SH-SY5Y (cell line): ENCODE measurements around the gene FKBP1A.

Experiments
- GATA2 ChIP-seq: IDR thresholded peaks from 2 replicates; pipeline ENCODE4 v1.6.1; 2011; ENCODE audit warnings: mild to moderate bottlenecking, low read depth, low read length
- GATA3 ChIP-seq: IDR thresholded peaks from 2 replicates; pipeline ENCODE4 v1.6.1; 2011; ENCODE audit warnings: low read depth, mild to moderate bottlenecking, low read length, moderate library complexity

Gene FKBP1A

DNA sequence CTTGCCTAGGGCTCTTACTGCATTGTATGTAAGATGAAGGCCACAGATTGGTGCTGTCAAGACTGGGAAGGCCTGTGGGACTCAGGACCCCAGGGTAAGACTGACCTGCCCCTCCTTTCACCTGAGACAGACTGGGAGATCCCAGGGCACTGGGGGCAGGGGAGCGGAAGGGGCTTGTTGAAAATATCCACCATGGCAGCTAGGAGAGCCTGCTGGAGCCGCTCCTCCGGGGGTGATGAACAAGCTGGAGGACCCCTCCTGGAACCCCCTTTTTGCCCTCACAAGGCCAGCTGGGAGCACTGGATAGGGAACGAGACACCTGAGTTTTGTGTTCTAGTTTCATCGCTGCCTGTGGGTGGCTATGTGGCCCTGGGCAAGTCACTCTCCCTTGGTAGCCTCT is 54.8 kb downstream of the FKBP1A start:
- TF ChIP-seq GATA3 (no peak), GATA2 (no peak)

DNA sequence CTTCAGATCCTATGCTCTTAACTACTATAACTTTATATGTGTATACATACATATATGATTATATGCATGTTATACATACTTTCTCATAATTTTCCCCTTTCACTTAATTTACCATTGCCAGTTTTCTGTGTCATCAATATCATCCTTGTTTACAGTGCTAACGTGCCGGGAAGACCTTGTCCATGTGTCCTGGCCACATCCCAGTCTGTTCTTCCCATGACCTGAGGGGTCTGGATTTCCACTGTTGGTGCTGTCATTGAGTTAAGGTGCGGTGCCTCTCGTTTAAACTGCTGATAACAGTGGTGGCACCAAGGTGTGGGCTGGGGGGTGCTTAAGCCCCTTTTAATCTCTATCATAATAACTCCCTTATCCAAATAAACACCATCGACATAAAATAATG is 55.4 kb downstream of the FKBP1A start:
- no peak for TF ChIP-seq GATA2
- TF ChIP-seq GATA3, result no peak

DNA sequence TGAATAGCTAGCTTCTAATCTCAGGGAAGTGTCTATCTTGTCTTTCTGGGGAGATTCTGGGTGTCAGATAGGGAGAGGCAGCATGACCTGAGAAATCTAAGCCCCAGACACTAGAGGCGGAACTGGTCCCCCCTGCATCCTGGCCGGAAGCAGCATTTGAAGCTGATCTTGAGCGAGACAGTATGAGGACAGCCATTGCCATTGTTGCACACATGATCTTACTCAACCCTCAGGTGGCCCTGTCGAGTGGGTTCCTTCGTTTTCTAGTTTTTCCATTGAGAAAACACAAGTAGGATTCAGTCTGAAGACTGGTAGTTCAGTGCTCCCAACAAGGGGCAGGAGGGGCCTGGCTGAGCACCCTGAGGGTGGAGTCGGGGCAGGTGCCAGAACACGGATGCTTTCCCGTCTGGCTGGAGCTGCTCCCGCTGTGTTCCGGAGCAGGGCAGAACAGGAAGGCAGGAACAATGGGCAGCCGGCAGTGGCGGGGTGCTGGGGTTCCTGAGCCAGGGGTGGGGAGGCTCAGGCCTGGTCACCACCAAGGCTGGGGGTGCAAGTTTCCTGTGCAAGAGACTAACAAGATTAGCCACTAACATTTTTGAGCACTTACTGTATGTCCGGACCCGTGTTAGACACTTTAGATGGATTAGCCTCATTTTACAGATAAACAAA is 56.0 kb downstream of the FKBP1A start:
- TF ChIP-seq GATA2, result no peak
- TF ChIP-seq GATA3, result no peak

DNA sequence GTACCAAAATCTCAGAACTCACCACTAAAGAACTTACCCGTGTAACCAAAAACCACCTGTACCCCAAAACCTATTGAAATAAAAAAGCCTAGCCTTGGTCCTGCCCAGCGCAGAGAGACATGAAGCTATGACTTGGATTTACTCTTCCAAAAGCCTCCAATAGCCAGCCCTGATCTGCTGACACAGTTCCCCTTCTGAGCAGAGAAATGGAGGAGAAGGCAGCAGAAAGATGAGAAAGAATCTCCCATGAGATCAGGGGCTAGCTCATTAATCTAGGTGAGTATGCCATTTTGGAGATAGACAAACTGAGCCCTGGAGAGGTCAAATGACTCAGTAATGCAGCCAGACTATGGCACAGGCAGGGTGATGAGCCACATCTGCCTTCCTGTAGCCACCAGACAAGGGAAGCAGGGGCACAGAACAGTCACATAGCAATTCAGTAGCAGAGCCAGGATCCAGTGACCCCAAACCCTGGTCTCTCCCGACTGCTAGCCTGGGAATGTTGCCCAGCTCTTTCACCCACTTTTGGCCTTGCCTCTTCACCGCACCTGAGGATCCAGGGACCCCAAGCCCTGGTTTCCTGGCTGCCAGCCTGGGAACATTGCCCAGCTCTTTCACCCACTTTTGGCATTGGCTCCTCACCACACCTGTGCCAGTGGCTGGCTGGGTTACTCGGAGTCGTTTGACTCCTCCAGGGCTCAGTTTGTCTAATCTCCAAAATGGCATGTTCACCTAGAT is 56.7 kb downstream of the FKBP1A start:
- TF ChIP-seq GATA2 (no peak), GATA3 (no peak)

DNA sequence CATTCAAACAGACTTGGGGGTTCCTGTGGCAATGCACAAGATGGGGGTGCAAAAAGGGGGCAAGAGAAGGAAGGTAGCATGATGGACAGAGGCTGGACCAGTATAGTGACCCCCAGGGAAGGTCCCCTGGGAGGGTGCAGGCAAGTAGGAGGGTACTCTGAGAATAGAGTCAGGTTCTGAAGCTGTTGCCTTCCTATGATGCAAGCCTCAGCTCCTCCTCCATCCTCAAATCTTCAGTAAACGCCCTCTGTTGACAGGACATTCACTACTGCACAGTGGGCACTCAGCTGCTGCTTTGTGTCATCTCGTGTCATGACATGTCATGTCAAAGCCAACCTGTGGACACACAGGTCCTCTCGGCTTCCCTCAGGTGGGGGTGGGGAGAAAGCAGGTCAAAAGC is 58.1 kb downstream of the FKBP1A start:
- TF ChIP-seq GATA2, result no peak
- no peak for TF ChIP-seq GATA3

- no peak for TF ChIP-seq GATA3
- TF ChIP-seq GATA2, result no peak
Observed at GRCh38 chr20:1334370-1334731, 58.5 kb downstream of the FKBP1A start.

DNA sequence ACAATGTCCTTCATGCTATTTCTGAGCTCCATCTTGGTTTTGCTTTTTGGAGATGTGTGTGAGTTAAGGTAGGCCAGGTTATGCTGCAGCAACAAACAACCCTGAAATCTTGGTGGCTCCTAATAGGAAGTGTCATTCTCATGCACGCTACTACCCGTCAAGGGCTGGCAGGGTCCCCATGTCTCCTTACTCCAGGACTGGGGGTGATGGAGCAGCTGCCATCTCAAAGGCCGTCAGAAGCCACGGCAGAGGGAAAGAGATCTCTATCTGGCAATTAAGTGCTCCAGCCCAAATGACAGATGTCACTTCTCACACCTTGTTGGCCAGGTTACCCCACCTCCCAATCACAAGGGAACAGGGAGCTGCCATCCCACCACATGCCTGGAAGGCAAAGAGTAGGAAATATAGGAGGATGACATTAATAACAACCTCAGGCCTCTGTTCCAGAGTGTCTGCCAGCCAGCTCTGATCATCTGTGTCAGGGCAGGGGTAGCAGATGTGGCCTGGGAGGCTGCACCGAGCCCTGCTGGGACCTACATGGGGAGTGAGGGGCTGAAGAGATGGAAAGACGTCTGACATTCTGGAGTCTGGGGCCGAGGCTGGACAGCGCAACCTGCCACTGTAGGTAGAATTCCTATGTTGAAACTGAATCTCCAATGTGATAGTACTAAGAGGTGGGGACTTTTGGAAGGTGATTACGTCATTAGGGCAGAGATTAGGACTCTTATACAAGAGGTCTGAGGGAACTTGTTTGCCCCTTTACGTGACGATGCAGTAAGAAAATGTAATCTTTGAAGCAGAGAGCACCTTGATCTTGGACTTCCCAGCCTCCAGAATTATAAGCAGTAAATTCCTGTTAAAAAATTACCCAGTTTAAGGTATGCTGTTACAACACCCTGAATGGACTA is 59.1 kb downstream of the FKBP1A start:
- TF ChIP-seq GATA3 (no peak), GATA2 (no peak)

- TF ChIP-seq GATA2 (no peak), GATA3 (no peak)
Observed at GRCh38 chr20:1332749-1333300, 60.0 kb downstream of the FKBP1A start.

- TF ChIP-seq GATA2 (no peak), GATA3 (no peak)
Observed at GRCh38 chr20:1331801-1332453, 60.9 kb downstream of the FKBP1A start.

GRCh38 chr20:1331101-1331500 is 61.8 kb downstream of the FKBP1A start:
- TF ChIP-seq GATA3, result no peak
- TF ChIP-seq GATA2, result no peak

- TF ChIP-seq GATA2 (no peak), GATA3 (no peak)
Observed at GRCh38 chr20:1330075-1330830, 62.6 kb downstream of the FKBP1A start.

DNA sequence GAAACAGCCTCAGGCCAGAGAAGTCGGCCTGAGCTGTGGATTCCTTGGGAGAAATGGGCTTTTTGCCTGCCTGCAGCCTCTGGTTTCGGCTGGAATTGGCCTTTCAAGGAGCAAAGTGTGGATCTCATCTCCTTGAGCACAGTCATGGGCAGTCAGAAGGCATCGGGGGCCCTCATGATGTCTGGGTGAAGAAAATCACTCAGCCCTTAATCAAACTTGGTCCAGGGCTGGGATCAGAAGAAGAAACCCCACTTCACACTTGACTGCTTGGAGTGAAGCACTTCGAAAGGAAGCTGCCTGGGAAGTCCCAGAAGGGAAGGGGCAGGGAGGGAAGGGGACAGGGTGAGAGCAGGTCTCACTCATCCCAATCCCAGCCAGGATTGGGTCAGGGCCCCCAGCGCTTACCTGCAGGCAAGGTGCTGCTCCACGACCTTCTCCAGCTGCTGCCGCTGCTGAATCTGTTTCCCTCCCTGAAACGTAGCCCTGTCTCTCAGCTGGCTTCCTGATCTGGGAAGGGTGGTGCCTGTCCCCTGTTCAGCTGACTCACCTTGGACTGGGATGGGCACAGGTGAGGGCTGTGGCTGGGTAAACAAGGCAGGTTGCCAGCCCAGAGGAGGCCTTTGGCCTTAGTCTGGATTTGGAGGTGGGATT is 64.0 kb downstream of the FKBP1A start, which contains the start of gene SDCBP2:
TSS of gene SDCBP2 (minus strand) at position 460 of the 651 bp plus-strand sequence. CDS start 8,723 bp downstream, outside the sequence.
- TF ChIP-seq GATA3 (no peak), GATA2 (no peak)
